K562 (cell line): ENCODE data around the gene BRMS1. TPM values are rescaled to one million over a fixed set of nuclear protein-coding genes. Genes with fewer than 3 reads are reported as not detected.

Experiments used
- ATF1 ChIP-seq, 2 experiments: fragments of 450-650 bp in 1 of 2; IDR thresholded peaks; 2 replicates each; pipeline ENCODE4 v1.6.1; 2016; ENCODE audit warnings: missing compliant biosample characterization in 1 of 2, missing genetic modification characterization in 1 of 2
- ATF3 ChIP-seq, 2 experiments: fragments of 450-650 bp in 1 of 2; sonication (generic) in 1 of 2; formaldehyde crosslinking in 1 of 2; IDR thresholded peaks in 1 of 2; conservative IDR thresholded peaks in 1 of 2; 2 replicates each; pipeline versions ENCODE4 v1.6.1 to v1.8.1; 2016 to 2023; ENCODE audit warnings: mild to moderate bottlenecking in 2 of 2, moderate library complexity in 2 of 2, inconsistent platforms in 1 of 2, missing genetic modification reagents in 1 of 2
- CREB1 ChIP-seq, 2 experiments: sonication (generic) in 1 of 2; formaldehyde crosslinking in 1 of 2; IDR thresholded peaks; 2 replicates each; pipeline versions ENCODE4 v1.6.1 to v1.8.0; 2012 to 2022; ENCODE audit warnings: inconsistent platforms in 1 of 2, mild to moderate bottlenecking in 1 of 2, missing genetic modification reagents in 1 of 2, moderate library complexity in 1 of 2
- CREB3L1 ChIP-seq: fragments of 450-650 bp; IDR thresholded peaks from 2 replicates; pipeline ENCODE4 v1.6.1; 2014; ENCODE audit warnings: low read depth, mild to moderate bottlenecking, moderate library complexity, borderline replicate concordance
- ELF4 ChIP-seq: fragments of 450-650 bp; formaldehyde crosslinking; IDR thresholded peaks from 2 replicates; pipeline ENCODE4 v1.4.0; 2022; ENCODE audit warnings: missing genetic modification characterization
- GTF2A2 ChIP-seq: IDR thresholded peaks from 2 replicates; pipeline ENCODE4 v1.6.1; 2016; ENCODE audit warnings: mild to moderate bottlenecking, missing genetic modification characterization, missing compliant biosample characterization
- HNRNPL ChIP-seq: fragments of 200-400 bp; formaldehyde crosslinking; IDR thresholded peaks from 2 replicates; pipeline ENCODE4 v1.6.1; 2017; ENCODE audit warnings: low read depth, mild to moderate bottlenecking, low read length
- MEF2D ChIP-seq: conservative IDR thresholded peaks from 2 replicates; pipeline ENCODE4 v1.6.1; 2016; ENCODE audit warnings: low read depth, missing genetic modification characterization, missing compliant biosample characterization
- NCOA6 ChIP-seq: fragments of 450-650 bp; IDR thresholded peaks from 2 replicates; pipeline ENCODE4 v1.6.1; 2017; ENCODE audit warnings: mild to moderate bottlenecking
- NRF1 ChIP-seq, 2 experiments: fragments of 450-650 bp; IDR thresholded peaks in 1 of 2; conservative IDR thresholded peaks in 1 of 2; 2 replicates each; pipeline ENCODE4 v1.6.1; 2014; ENCODE audit warnings: mild to moderate bottlenecking in 2 of 2
- PCBP1 ChIP-seq: fragments of 200-400 bp; formaldehyde crosslinking; IDR thresholded peaks from 2 replicates; pipeline ENCODE4 v1.6.1; 2018; ENCODE audit warnings: mild to moderate bottlenecking, low read depth, low read length; ENCODE audit not compliant: poor library complexity, severe bottlenecking
- PHF8 ChIP-seq: fragments of 200-600 bp; sonication (generic); IDR thresholded peaks from 2 replicates; pipeline ENCODE4 v1.6.1; 2012; ENCODE audit warnings: mixed run types, mild to moderate bottlenecking, inconsistent platforms, low read length, moderate library complexity, borderline replicate concordance
- POLR2G ChIP-seq: fragments of 200-400 bp; formaldehyde crosslinking; IDR thresholded peaks from 2 replicates; pipeline ENCODE4 v1.6.1; 2017; ENCODE audit warnings: low read depth, mild to moderate bottlenecking, antibody characterized with exemption, low read length, moderate library complexity
- PRPF4 ChIP-seq: fragments of 200-400 bp; formaldehyde crosslinking; IDR thresholded peaks from one replicate; pipeline ENCODE4 v1.6.1; 2017; ENCODE audit warnings: low read length, low read depth, mild to moderate bottlenecking; ENCODE audit not compliant: insufficient read depth, poor library complexity, severe bottlenecking
- TAL1 ChIP-seq: fragments of 450-650 bp; IDR thresholded peaks from 2 replicates; pipeline ENCODE4 v1.6.1; 2016; ENCODE audit warnings: mild to moderate bottlenecking
- THRAP3 ChIP-seq: fragments of 450-650 bp; IDR thresholded peaks from 2 replicates; pipeline ENCODE4 v1.6.1; 2016; ENCODE audit warnings: mild to moderate bottlenecking, inconsistent platforms, borderline replicate concordance
- VEZF1 ChIP-seq: fragments of 200-800 bp; sonication (Bioruptor generic); IDR thresholded peaks from 2 replicates; pipeline ENCODE4 v1.6.1; 2017; ENCODE audit warnings: missing genetic modification characterization, missing compliant biosample characterization
- ZNF408 ChIP-seq: fragments of 250-450 bp; sonication (Bioruptor Pico); IDR thresholded peaks from 2 replicates; pipeline ENCODE4 v1.4.0; 2020; ENCODE audit warnings: low read depth, mild to moderate bottlenecking, moderate library complexity
- ZNF644 ChIP-seq: fragments of 200-800 bp; sonication (Bioruptor generic); IDR thresholded peaks from 2 replicates; pipeline ENCODE4 v1.6.1; 2016; ENCODE audit warnings: low read depth, missing genetic modification characterization, missing compliant biosample characterization
- polyA plus RNA-seq, 8 experiments: library from polyadenylated mRNA; depleted of rRNA in 4 of 8; stranded (reverse) in 5 of 8; unstranded in 3 of 8; fragments of >200 nt; fragmentation: Nextera tagmentation in 2 of 8; fragmentation: Illumina TruSeq in 1 of 8; extraction: Ambion mirVana in 2 of 8; extraction: Trizol in 1 of 8; gene quantifications; 2 replicates each; pipeline versions ENCODE4 v1.2.1 to v1.2.3, GENCODE V29; 2011 to 2014; ENCODE audit warnings: inconsistent platforms in 1 of 8, missing spikeins in 1 of 8
- total RNA-seq, 7 experiments: library from RNA; depleted of rRNA in 6 of 7; stranded (reverse); fragments of >200 nt in 6 of 7; fragmentation: Illumina TruSeq in 2 of 7; extraction: Trizol in 2 of 7; gene quantifications; 2 replicates each; pipeline versions ENCODE4 v1.2.1 to v1.2.3, GENCODE V29; 2011 to 2021; ENCODE audit warnings: low replicate concordance in 1 of 7
- TF ChIP-seq, protein P1 (sequence below), 3 experiments: IDR thresholded peaks in 2 of 3; conservative IDR thresholded peaks in 1 of 3; 2 replicates each; pipeline ENCODE4 v1.5.1; 2011 to 2012; ENCODE audit warnings: low read length in 3 of 3, mild to moderate bottlenecking in 3 of 3, control low read depth in 2 of 3, improper control_type of control experiment in 1 of 3, inconsistent platforms in 1 of 3, low read depth in 1 of 3, mixed read lengths in 1 of 3, moderate library complexity in 1 of 3; ENCODE audit not compliant: insufficient read depth in 2 of 3

BRMS1 gene
- total and polyA plus RNA-seq, 9 of the 15 experiments (the other 6 are each of a cell fraction or from before 2014, with no cell fraction given), result 2.2 to 78.8 (median 33.4) TPM

GRCh38 chr11:66312549-66313320 is 32.2 kb downstream of the BRMS1 start (continued):
- peak; percentile 54; the same call in 1 of the 2 replicates for TF ChIP-seq VEZF1 (CRISPR knock-in tag)
- no peak for TF ChIP-seq ZNF408
- peak; percentile 67 for TF ChIP-seq POLR2G
- TF ChIP-seq PCBP1, result peak; percentile 8
- no peak for TF ChIP-seq PRPF4
- peak; percentile 42; the same call in 1 of the 2 replicates for TF ChIP-seq NCOA6
- TF ChIP-seq ZNF644, result no peak
- TF ChIP-seq ATF3 (IDR thresholded peaks at IDR 0.05), result peak; percentile 9; the same call in 1 of the 2 replicates
- no peak for TF ChIP-seq ATF3 (CRISPR knock-in tag; conservative IDR thresholded peaks at IDR 0.05)
- no peak for TF ChIP-seq CREB1 (IDR thresholded peaks at IDR 0.05)
- peak; percentile 2; the same call in 1 of the 2 replicates for TF ChIP-seq CREB1 (CRISPR knock-in tag; IDR thresholded peaks at IDR 0.05)
- no peak for TF ChIP-seq ATF1 (CRISPR knock-in tag; IDR thresholded peaks at IDR 0.05)
- TF ChIP-seq ATF1 (tag; IDR thresholded peaks at IDR 0.05), result peak; percentile 8; the same call in 1 of the 2 replicates
- peak; percentile 58 for TF ChIP-seq NRF1 (conservative IDR thresholded peaks at IDR 0.05 in 1 of 2, IDR thresholded peaks at IDR 0.05 in 1 of 2)
- TF ChIP-seq CREB3L1, result no peak
- TF ChIP-seq MEF2D, result no peak
- no peak for TF ChIP-seq THRAP3
- no peak for TF ChIP-seq HNRNPL
- TF ChIP-seq, protein P1, sequence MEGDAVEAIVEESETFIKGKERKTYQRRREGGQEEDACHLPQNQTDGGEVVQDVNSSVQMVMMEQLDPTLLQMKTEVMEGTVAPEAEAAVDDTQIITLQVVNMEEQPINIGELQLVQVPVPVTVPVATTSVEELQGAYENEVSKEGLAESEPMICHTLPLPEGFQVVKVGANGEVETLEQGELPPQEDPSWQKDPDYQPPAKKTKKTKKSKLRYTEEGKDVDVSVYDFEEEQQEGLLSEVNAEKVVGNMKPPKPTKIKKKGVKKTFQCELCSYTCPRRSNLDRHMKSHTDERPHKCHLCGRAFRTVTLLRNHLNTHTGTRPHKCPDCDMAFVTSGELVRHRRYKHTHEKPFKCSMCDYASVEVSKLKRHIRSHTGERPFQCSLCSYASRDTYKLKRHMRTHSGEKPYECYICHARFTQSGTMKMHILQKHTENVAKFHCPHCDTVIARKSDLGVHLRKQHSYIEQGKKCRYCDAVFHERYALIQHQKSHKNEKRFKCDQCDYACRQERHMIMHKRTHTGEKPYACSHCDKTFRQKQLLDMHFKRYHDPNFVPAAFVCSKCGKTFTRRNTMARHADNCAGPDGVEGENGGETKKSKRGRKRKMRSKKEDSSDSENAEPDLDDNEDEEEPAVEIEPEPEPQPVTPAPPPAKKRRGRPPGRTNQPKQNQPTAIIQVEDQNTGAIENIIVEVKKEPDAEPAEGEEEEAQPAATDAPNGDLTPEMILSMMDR (IDR thresholded peaks at IDR 0.05 in 2 of 3, conservative IDR thresholded peaks at IDR 0.05 in 1 of 3; ENCODE audit: insufficient read depth in 2 of 3, low read depth in 1 of 3, low read length in 3 of 3), result 0 out of 6 replicates have a peak, but pooled peaks of 1 of the 3 experiments have one; percentile 2
- TF ChIP-seq ELF4 (CRISPR knock-in tag), result no peak
- TF ChIP-seq GTF2A2, result no peak
- TF ChIP-seq TAL1, result no peak
- peak; percentile 35; the same call in 1 of the 2 replicates for TF ChIP-seq PHF8
